ENCODE measurements around the gene PRKG1. TPM values are rescaled to one million over a fixed set of nuclear protein-coding genes. Genes with fewer than 3 reads are reported as not detected.

The PRKG1 gene
- total and polyA plus RNA-seq, 2 experiments from 2014 or later = 18.2 to 21.1 TPM

DNA sequence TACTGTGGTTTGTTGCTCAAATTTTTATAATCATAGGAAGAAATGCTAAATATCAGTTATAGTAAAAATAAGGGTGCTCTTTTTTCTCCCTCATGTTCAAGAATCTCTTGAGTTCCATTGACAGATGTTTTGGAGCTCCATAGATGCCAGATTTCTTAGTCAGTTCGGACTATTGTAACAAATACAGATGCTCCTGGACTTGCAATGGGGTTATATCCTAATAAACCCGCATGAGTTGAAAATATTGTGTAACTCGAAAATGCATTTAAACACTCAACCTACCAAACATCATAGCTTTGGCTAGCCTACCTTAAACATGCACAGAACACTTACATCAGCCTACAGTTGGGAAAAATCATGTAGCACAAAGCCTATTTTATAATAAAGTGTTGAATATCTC is 725.8 kb downstream of the PRKG1 start:
- H3K4me3 Mint-ChIP-seq = no peak overlapping the region
- TF ChIP-seq, protein P1, sequence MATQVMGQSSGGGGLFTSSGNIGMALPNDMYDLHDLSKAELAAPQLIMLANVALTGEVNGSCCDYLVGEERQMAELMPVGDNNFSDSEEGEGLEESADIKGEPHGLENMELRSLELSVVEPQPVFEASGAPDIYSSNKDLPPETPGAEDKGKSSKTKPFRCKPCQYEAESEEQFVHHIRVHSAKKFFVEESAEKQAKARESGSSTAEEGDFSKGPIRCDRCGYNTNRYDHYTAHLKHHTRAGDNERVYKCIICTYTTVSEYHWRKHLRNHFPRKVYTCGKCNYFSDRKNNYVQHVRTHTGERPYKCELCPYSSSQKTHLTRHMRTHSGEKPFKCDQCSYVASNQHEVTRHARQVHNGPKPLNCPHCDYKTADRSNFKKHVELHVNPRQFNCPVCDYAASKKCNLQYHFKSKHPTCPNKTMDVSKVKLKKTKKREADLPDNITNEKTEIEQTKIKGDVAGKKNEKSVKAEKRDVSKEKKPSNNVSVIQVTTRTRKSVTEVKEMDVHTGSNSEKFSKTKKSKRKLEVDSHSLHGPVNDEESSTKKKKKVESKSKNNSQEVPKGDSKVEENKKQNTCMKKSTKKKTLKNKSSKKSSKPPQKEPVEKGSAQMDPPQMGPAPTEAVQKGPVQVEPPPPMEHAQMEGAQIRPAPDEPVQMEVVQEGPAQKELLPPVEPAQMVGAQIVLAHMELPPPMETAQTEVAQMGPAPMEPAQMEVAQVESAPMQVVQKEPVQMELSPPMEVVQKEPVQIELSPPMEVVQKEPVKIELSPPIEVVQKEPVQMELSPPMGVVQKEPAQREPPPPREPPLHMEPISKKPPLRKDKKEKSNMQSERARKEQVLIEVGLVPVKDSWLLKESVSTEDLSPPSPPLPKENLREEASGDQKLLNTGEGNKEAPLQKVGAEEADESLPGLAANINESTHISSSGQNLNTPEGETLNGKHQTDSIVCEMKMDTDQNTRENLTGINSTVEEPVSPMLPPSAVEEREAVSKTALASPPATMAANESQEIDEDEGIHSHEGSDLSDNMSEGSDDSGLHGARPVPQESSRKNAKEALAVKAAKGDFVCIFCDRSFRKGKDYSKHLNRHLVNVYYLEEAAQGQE (IDR thresholded peaks at IDR 0.05; ENCODE audit: unreplicated experiment) = no peak
- TF ChIP-seq NANOG (IDR thresholded peaks at IDR 0.05; ENCODE audit: borderline replicate concordance) (no peak), EZH2 (IDR thresholded peaks at IDR 0.05; ENCODE audit: low read depth, unreplicated experiment) (no peak), STAT1 (IDR thresholded peaks at IDR 0.05; ENCODE audit: unreplicated experiment) (no peak), ZNF114 (CRISPR knock-in tag; IDR thresholded peaks at IDR 0.05) (no peak), EZH2phosphoT487 (IDR thresholded peaks at IDR 0.05; ENCODE audit: unreplicated experiment) (no peak), POLR2AphosphoS5 (IDR thresholded peaks at IDR 0.05; ENCODE audit: low read depth) (no peak), CREB1 (CRISPR knock-in tag; IDR thresholded peaks at IDR 0.05; ENCODE audit: low read depth) (no peak), ZNF331 (CRISPR knock-in tag; IDR thresholded peaks at IDR 0.05; ENCODE audit: low read depth) (no peak), JUNB (IDR thresholded peaks at IDR 0.05; ENCODE audit: unreplicated experiment) (no peak)
- TF ChIP-seq, protein P2, sequence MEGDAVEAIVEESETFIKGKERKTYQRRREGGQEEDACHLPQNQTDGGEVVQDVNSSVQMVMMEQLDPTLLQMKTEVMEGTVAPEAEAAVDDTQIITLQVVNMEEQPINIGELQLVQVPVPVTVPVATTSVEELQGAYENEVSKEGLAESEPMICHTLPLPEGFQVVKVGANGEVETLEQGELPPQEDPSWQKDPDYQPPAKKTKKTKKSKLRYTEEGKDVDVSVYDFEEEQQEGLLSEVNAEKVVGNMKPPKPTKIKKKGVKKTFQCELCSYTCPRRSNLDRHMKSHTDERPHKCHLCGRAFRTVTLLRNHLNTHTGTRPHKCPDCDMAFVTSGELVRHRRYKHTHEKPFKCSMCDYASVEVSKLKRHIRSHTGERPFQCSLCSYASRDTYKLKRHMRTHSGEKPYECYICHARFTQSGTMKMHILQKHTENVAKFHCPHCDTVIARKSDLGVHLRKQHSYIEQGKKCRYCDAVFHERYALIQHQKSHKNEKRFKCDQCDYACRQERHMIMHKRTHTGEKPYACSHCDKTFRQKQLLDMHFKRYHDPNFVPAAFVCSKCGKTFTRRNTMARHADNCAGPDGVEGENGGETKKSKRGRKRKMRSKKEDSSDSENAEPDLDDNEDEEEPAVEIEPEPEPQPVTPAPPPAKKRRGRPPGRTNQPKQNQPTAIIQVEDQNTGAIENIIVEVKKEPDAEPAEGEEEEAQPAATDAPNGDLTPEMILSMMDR (conservative IDR thresholded peaks at IDR 0.05; ENCODE audit: low read depth in 2 of 2) = no peak
- TF ChIP-seq, protein P3, sequence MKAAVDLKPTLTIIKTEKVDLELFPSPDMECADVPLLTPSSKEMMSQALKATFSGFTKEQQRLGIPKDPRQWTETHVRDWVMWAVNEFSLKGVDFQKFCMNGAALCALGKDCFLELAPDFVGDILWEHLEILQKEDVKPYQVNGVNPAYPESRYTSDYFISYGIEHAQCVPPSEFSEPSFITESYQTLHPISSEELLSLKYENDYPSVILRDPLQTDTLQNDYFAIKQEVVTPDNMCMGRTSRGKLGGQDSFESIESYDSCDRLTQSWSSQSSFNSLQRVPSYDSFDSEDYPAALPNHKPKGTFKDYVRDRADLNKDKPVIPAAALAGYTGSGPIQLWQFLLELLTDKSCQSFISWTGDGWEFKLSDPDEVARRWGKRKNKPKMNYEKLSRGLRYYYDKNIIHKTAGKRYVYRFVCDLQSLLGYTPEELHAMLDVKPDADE (IDR thresholded peaks at IDR 0.05) = no peak
- TF ChIP-seq, protein P4, sequence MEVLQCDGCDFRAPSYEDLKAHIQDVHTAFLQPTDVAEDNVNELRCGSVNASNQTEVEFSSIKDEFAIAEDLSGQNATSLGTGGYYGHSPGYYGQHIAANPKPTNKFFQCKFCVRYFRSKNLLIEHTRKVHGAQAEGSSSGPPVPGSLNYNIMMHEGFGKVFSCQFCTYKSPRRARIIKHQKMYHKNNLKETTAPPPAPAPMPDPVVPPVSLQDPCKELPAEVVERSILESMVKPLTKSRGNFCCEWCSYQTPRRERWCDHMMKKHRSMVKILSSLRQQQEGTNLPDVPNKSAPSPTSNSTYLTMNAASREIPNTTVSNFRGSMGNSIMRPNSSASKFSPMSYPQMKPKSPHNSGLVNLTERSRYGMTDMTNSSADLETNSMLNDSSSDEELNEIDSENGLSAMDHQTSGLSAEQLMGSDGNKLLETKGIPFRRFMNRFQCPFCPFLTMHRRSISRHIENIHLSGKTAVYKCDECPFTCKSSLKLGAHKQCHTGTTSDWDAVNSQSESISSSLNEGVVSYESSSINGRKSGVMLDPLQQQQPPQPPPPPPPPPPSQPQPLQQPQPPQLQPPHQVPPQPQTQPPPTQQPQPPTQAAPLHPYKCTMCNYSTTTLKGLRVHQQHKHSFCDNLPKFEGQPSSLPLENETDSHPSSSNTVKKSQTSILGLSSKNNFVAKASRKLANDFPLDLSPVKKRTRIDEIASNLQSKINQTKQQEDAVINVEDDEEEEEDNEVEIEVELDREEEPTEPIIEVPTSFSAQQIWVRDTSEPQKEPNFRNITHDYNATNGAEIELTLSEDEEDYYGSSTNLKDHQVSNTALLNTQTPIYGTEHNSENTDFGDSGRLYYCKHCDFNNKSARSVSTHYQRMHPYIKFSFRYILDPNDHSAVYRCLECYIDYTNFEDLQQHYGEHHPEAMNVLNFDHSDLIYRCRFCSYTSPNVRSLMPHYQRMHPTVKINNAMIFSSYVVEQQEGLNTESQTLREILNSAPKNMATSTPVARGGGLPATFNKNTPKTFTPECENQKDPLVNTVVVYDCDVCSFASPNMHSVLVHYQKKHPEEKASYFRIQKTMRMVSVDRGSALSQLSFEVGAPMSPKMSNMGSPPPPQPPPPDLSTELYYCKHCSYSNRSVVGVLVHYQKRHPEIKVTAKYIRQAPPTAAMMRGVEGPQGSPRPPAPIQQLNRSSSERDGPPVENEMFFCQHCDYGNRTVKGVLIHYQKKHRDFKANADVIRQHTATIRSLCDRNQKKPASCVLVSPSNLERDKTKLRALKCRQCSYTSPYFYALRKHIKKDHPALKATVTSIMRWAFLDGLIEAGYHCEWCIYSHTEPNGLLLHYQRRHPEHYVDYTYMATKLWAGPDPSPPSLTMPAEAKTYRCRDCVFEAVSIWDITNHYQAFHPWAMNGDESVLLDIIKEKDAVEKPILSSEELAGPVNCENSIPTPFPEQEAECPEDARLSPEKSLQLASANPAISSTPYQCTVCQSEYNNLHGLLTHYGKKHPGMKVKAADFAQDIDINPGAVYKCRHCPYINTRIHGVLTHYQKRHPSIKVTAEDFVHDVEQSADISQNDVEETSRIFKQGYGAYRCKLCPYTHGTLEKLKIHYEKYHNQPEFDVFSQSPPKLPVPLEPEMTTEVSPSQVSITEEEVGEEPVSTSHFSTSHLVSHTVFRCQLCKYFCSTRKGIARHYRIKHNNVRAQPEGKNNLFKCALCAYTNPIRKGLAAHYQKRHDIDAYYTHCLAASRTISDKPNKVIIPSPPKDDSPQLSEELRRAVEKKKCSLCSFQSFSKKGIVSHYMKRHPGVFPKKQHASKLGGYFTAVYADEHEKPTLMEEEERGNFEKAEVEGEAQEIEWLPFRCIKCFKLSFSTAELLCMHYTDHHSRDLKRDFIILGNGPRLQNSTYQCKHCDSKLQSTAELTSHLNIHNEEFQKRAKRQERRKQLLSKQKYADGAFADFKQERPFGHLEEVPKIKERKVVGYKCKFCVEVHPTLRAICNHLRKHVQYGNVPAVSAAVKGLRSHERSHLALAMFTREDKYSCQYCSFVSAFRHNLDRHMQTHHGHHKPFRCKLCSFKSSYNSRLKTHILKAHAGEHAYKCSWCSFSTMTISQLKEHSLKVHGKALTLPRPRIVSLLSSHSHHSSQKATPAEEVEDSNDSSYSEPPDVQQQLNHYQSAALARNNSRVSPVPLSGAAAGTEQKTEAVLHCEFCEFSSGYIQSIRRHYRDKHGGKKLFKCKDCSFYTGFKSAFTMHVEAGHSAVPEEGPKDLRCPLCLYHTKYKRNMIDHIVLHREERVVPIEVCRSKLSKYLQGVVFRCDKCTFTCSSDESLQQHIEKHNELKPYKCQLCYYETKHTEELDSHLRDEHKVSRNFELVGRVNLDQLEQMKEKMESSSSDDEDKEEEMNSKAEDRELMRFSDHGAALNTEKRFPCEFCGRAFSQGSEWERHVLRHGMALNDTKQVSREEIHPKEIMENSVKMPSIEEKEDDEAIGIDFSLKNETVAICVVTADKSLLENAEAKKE (CRISPR knock-in tag; IDR thresholded peaks at IDR 0.05) = no peak
- DNase-seq (ENCODE audit: low spot score) (no peak), ATAC-seq (no peak)
- H3K79me2 ChIP-seq (replicated peaks; ENCODE audit: insufficient read depth) = no peaks in the 10 kb centered on the region
- H3K27ac Mint-ChIP-seq = no peak overlapping the region
- H3K4me1 ChIP-seq (ENCODE audit: insufficient read depth) = peaks cover 6% of the 10 kb centered on the region
- no peaks in the 10 kb centered on the region for H3K9me3 Mint-ChIP-seq
- H3K27ac ChIP-seq (ENCODE audit: low read depth) = no peak overlapping the region
- no peak overlapping the region for H3K4me3 ChIP-seq
- no peaks in the 10 kb centered on the region for H3K27me3 ChIP-seq (ENCODE audit: insufficient read depth)
- no peaks in the 10 kb centered on the region for H4K20me1 ChIP-seq (replicated peaks; ENCODE audit: insufficient read depth)
- no peaks in the 10 kb centered on the region for H3F3A ChIP-seq (replicated peaks; ENCODE audit: low read depth)
- H3K9me2 ChIP-seq (ENCODE audit: insufficient read depth) = no peaks in the 10 kb centered on the region
- H3K36me3 ChIP-seq (ENCODE audit: insufficient read depth) = no peaks in the 10 kb centered on the region
- H2AFZ ChIP-seq = no peak overlapping the region
- H3K4me2 ChIP-seq = no peak overlapping the region
- no peaks in the 10 kb centered on the region for H3K36me3 Mint-ChIP-seq (ENCODE audit: low read depth)
- H3K27me3 Mint-ChIP-seq (ENCODE audit: insufficient read depth, low read depth, poor library complexity) = no peaks in the 10 kb centered on the region
- H3K4me1 Mint-ChIP-seq = peaks cover 17% of the 10 kb centered on the region

Data from GM23338 (cell line).